Measurements from ENCODE around the gene NDOR1.

The NDOR1 gene

DNA sequence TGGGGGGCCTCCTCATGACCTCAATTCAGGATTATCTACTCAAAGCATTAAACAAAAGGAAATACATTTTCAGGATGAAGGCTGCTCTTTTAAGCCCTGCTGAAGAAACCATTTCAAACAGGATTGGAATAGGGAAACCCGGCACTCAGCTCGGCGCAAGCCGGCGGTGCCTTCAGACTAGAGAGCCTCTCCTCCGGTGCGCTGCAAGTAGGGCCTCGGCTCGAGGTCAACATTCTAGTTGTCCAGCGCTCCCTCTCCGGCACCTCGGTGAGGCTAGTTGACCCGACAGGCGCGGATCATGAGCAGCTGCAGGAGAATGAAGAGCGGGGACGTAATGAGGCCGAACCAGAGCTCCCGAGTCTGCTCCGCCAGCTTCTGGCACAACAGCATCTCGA, 772 bp upstream of the NDOR1 start:
- H3K9me3 ChIP-seq (ENCODE audit: control insufficient read depth, insufficient read depth, low read depth, low read length), result no peaks in the 10 kb centered on the region
- H3K4me3 ChIP-seq (ENCODE audit: low read depth, low read length), result peak overlapping the region; percentile 100
- no peaks in the 10 kb centered on the region for H3K27me3 ChIP-seq (ENCODE audit: control insufficient read depth, insufficient read depth, low read length)
- H3K27ac ChIP-seq (ENCODE audit: low read depth, low read length), result peak overlapping the region; percentile 90; the same call in 1 of the 2 replicates
- peaks cover 22% of the 10 kb centered on the region for H3K36me3 ChIP-seq (ENCODE audit: control insufficient read depth, insufficient read depth, low read length)
- H3K9ac ChIP-seq (ENCODE audit: low read length), result peak overlapping the region; percentile 97
- peaks cover 17% of the 10 kb centered on the region; the same call in 1 of the 2 replicates for H3K4me1 ChIP-seq (ENCODE audit: control insufficient read depth, insufficient read depth, low read length)

DNA sequence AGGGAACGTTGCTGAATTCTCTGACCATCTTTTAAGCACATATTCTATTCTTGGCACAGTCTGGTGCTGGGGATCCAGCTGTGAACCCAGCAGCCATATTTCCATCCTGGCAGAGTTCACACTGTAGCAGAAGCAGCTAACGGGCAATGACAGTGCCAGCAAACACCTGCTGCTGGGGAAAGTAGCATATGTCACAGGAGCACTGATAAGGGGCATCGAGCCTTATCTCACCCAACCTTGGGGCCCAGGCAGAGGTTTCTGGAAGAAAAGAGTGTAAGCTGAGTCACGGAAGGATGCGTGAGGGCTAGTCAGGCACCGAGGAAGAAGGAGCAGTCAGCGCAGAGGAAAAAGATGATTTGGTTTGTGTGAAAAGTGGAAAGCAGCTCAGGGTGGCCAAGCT, 1.1 kb downstream of the NDOR1 start:
- Histone ChIP-seq H3K36me3 (ENCODE audit: control insufficient read depth, insufficient read depth, low read length) (peaks cover 29% of the 10 kb centered on the region), H3K4me1 (ENCODE audit: control insufficient read depth, insufficient read depth, low read length) (peaks cover 17% of the 10 kb centered on the region; the same call in 1 of the 2 replicates), H3K4me3 (ENCODE audit: low read depth, low read length) (peak overlapping the region; percentile 100), H3K27ac (ENCODE audit: low read depth, low read length) (no peak overlapping the region), H3K9ac (ENCODE audit: low read length) (no peak overlapping the region), H3K27me3 (ENCODE audit: control insufficient read depth, insufficient read depth, low read length) (no peaks in the 10 kb centered on the region), H3K9me3 (ENCODE audit: control insufficient read depth, insufficient read depth, low read depth, low read length) (no peaks in the 10 kb centered on the region)

- Histone ChIP-seq H3K36me3 (ENCODE audit: control insufficient read depth, insufficient read depth, low read length) (peaks cover 61% of the 10 kb centered on the region), H3K9ac (ENCODE audit: low read length) (no peak overlapping the region), H3K27me3 (ENCODE audit: control insufficient read depth, insufficient read depth, low read length) (no peaks in the 10 kb centered on the region), H3K9me3 (ENCODE audit: control insufficient read depth, insufficient read depth, low read depth, low read length) (no peaks in the 10 kb centered on the region), H3K4me1 (ENCODE audit: control insufficient read depth, insufficient read depth, low read length) (peaks cover 3% of the 10 kb centered on the region; the same call in 1 of the 2 replicates), H3K27ac (ENCODE audit: low read depth, low read length) (no peak overlapping the region), H3K4me3 (ENCODE audit: low read depth, low read length) (no peak overlapping the region)
Measured at GRCh38 chr9:137211532-137211931, 6.0 kb downstream of the NDOR1 start.

GRCh38 chr9:137212520-137212919, 7.0 kb downstream of the NDOR1 start:
- Histone ChIP-seq H3K9me3 (ENCODE audit: control insufficient read depth, insufficient read depth, low read depth, low read length) (no peaks in the 10 kb centered on the region), H3K4me3 (ENCODE audit: low read depth, low read length) (no peak overlapping the region), H3K27ac (ENCODE audit: low read depth, low read length) (no peak overlapping the region), H3K9ac (ENCODE audit: low read length) (no peak overlapping the region), H3K36me3 (ENCODE audit: control insufficient read depth, insufficient read depth, low read length) (peaks cover 57% of the 10 kb centered on the region), H3K4me1 (ENCODE audit: control insufficient read depth, insufficient read depth, low read length) (peaks cover 6% of the 10 kb centered on the region), H3K27me3 (ENCODE audit: control insufficient read depth, insufficient read depth, low read length) (no peaks in the 10 kb centered on the region)

- Histone ChIP-seq H3K36me3 (ENCODE audit: control insufficient read depth, insufficient read depth, low read length) (peaks cover 55% of the 10 kb centered on the region), H3K4me3 (ENCODE audit: low read depth, low read length) (no peak overlapping the region), H3K27me3 (ENCODE audit: control insufficient read depth, insufficient read depth, low read length) (no peaks in the 10 kb centered on the region), H3K4me1 (ENCODE audit: control insufficient read depth, insufficient read depth, low read length) (peaks cover 9% of the 10 kb centered on the region), H3K9ac (ENCODE audit: low read length) (no peak overlapping the region), H3K27ac (ENCODE audit: low read depth, low read length) (no peak overlapping the region), H3K9me3 (ENCODE audit: control insufficient read depth, insufficient read depth, low read depth, low read length) (no peaks in the 10 kb centered on the region)
Measured at GRCh38 chr9:137213160-137214060, 7.9 kb downstream of the NDOR1 start.

DNA sequence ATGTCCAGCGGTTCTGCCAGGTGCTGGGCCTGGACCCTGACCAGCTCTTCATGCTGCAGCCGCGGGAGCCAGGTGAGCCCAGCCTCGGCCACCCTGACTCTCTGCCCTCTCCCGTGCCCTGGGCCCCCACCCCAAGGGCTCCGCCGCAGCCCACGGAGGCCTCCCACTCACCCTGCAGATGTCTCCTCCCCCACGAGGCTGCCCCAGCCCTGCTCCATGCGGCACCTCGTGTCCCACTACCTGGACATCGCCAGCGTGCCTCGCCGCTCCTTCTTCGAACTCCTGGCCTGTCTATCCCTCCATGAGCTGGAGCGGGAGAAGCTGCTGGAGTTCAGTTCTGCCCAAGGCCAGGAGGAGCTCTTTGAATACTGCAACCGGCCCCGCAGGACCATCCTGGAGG, 9.1 kb downstream of the NDOR1 start:
- peaks cover 51% of the 10 kb centered on the region for H3K36me3 ChIP-seq (ENCODE audit: control insufficient read depth, insufficient read depth, low read length)
- no peak overlapping the region for H3K27ac ChIP-seq (ENCODE audit: low read depth, low read length)

GRCh38 chr9:137215196-137215986, 9.9 kb downstream of the NDOR1 start:
- Histone ChIP-seq H3K9ac (ENCODE audit: low read length) (no peak overlapping the region), H3K9me3 (ENCODE audit: control insufficient read depth, insufficient read depth, low read depth, low read length) (no peaks in the 10 kb centered on the region), H3K4me3 (ENCODE audit: low read depth, low read length) (no peak overlapping the region), H3K36me3 (ENCODE audit: control insufficient read depth, insufficient read depth, low read length) (peaks cover 45% of the 10 kb centered on the region), H3K27ac (ENCODE audit: low read depth, low read length) (no peak overlapping the region), H3K27me3 (ENCODE audit: control insufficient read depth, insufficient read depth, low read length) (no peaks in the 10 kb centered on the region), H3K4me1 (ENCODE audit: control insufficient read depth, insufficient read depth, low read length) (peaks cover 20% of the 10 kb centered on the region)

More for the DNA sequence above, 9.1 kb downstream of the NDOR1 start:
- no peak overlapping the region for H3K9ac ChIP-seq (ENCODE audit: low read length)
- peaks cover 19% of the 10 kb centered on the region for H3K4me1 ChIP-seq (ENCODE audit: control insufficient read depth, insufficient read depth, low read length)
- no peak overlapping the region for H3K4me3 ChIP-seq (ENCODE audit: low read depth, low read length)
- H3K27me3 ChIP-seq (ENCODE audit: control insufficient read depth, insufficient read depth, low read length), result no peaks in the 10 kb centered on the region
- H3K9me3 ChIP-seq (ENCODE audit: control insufficient read depth, insufficient read depth, low read depth, low read length), result no peaks in the 10 kb centered on the region

- H3K4me1 ChIP-seq (ENCODE audit: control insufficient read depth, insufficient read depth, low read length), result peaks cover 22% of the 10 kb centered on the region
- no peak overlapping the region for H3K27ac ChIP-seq (ENCODE audit: low read depth, low read length)
- no peaks in the 10 kb centered on the region; the same call in 1 of the 2 replicates for H3K27me3 ChIP-seq (ENCODE audit: control insufficient read depth, insufficient read depth, low read length)
- no peak overlapping the region for H3K9ac ChIP-seq (ENCODE audit: low read length)
- no peaks in the 10 kb centered on the region for H3K9me3 ChIP-seq (ENCODE audit: control insufficient read depth, insufficient read depth, low read depth, low read length)
- H3K36me3 ChIP-seq (ENCODE audit: control insufficient read depth, insufficient read depth, low read length), result peaks cover 44% of the 10 kb centered on the region
- no peak overlapping the region for H3K4me3 ChIP-seq (ENCODE audit: low read depth, low read length)
Measured at GRCh38 chr9:137216188-137216965, 10.9 kb downstream of the NDOR1 start.

- Histone ChIP-seq H3K9ac (ENCODE audit: low read length) (no peak overlapping the region), H3K9me3 (ENCODE audit: control insufficient read depth, insufficient read depth, low read depth, low read length) (no peaks in the 10 kb centered on the region), H3K36me3 (ENCODE audit: control insufficient read depth, insufficient read depth, low read length) (peaks cover 42% of the 10 kb centered on the region), H3K27me3 (ENCODE audit: control insufficient read depth, insufficient read depth, low read length) (peaks cover 3% of the 10 kb centered on the region), H3K4me3 (ENCODE audit: low read depth, low read length) (peak overlapping the region; percentile 18), H3K4me1 (ENCODE audit: control insufficient read depth, insufficient read depth, low read length) (peaks cover 22% of the 10 kb centered on the region), H3K27ac (ENCODE audit: low read depth, low read length) (no peak overlapping the region)
Measured at GRCh38 chr9:137217276-137218211, 12.0 kb downstream of the NDOR1 start.
